ENCODE data around the gene PPM1M.

DNA sequence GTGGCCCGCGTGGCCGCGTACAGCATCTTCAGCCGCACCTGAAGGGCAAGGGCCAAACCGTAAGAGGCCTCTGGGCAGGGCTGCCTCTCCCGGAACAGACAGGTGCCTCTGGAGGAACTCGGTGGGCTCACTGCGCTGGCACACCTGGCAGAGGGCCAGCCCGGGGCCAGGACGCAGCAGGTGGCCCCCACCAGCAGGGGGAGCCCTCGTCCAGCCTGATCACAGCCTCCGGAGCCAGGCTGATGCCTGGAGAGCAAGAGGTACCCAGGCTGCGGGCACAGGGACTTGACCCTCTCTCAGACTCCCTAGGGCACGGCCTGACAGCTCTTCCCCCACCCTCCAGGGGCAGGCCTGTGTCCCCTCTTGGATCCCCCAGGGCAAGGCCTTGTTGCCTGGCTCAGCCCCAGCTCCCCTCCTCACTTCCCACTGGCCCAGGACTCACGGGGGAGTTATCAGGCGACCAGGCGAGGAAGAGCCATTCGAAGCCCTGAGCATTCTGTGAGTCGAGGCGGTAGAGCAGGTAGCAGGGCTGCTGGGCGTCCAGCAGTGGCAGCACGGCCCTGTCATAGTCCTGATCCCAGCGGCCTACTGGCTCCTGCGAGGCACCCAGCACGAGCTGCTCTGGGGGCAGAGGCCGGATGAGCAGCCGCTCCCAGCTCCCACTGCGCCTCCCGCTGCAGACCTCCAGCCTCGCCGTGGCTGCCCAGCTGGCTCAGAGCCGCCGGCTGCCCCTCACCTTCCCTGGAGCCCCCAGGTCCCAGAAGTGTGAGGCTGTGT lies 13.9 kb upstream of the PPM1M start:
- TF ChIP-seq, protein P1, sequence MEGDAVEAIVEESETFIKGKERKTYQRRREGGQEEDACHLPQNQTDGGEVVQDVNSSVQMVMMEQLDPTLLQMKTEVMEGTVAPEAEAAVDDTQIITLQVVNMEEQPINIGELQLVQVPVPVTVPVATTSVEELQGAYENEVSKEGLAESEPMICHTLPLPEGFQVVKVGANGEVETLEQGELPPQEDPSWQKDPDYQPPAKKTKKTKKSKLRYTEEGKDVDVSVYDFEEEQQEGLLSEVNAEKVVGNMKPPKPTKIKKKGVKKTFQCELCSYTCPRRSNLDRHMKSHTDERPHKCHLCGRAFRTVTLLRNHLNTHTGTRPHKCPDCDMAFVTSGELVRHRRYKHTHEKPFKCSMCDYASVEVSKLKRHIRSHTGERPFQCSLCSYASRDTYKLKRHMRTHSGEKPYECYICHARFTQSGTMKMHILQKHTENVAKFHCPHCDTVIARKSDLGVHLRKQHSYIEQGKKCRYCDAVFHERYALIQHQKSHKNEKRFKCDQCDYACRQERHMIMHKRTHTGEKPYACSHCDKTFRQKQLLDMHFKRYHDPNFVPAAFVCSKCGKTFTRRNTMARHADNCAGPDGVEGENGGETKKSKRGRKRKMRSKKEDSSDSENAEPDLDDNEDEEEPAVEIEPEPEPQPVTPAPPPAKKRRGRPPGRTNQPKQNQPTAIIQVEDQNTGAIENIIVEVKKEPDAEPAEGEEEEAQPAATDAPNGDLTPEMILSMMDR (IDR thresholded peaks at IDR 0.05): peak; percentile 89 to 95 (median 93)
- peak in 2 of 3 donors; percentile 26 to 46 for TF ChIP-seq POLR2AphosphoS5 (IDR thresholded peaks at IDR 0.05)

Data from transverse colon (tissue), 4 donors.